GM18505 (cell line): ENCODE measurements around the gene ACYP1.
"Not testable (repeated sequence)": the region's sequence is repeated elsewhere in the genome, so short reads cannot be mapped to it uniquely, and the experiment has no call there.

Experiments used
- ATAC-seq: cut with Tn5 transposase; IDR thresholded peaks from one replicate; pipeline ENCODE4 v1.9.1; 2021; ENCODE audit not compliant: unreplicated experiment
- POLR2A ChIP-seq: IDR thresholded peaks from 4 replicates; pipeline ENCODE4 v1.6.1; 2011; ENCODE audit warnings: borderline replicate concordance; ENCODE audit not compliant: insufficient read depth, insufficient read length; ENCODE audit errors: extremely low read depth

ACYP1 gene

DNA sequence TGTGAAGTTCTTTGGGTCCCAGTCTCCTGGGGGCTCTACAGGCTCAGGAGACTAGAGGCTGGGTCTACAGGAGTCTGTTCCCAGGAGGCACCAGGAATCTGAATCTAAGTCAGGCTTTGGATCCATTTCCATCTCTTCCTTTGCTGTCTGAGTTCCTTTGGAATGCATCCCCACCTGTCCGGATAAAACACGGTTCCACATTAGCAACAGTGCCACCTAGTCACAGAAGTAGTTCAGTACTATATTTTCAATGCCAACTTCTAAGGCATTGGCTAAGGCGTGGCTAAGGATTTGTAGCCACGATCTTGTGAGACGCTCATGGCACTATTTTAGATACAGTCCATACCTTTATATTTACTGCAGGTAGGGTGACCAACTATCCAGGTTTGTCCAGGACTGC, 20.7 kb upstream of the ACYP1 start:
- ATAC-seq, result no peak
- TF ChIP-seq POLR2A, result no peak

- no peak for ATAC-seq
- TF ChIP-seq POLR2A, result no peak
Observed at GRCh38 chr14:75083271-75083670, 19.4 kb upstream of the ACYP1 start.

DNA sequence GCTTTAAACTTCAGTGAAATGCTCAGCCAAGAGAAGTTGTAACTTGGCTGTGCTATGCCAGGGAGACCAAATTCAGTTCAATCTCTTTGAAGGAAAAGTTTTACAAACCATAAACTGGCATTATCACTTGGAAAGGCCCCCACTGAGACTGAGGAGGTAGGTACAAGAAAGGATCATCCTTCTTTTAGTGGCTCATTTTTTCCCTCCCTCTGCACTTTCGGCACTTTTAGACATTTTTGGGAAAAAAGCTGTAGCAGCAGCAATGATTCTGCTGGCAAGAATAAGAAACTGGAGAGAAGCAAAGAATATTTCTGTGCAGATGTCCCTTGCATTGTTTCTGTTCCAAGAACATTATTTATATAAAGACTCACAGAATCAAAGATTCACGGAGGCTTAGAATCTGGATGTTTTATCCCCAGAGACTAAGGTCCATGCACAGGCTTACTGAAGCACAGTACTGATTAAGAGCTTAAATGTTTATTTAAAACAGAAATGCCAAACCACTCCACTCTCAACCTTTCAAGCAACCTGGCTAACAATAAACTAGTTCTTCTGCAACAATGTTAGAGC, 17.9 kb upstream of the ACYP1 start:
- TF ChIP-seq POLR2A, result no peak
- no peak for ATAC-seq

GRCh38 chr14:75079521-75079920, 15.7 kb upstream of the ACYP1 start:
- no peak for ATAC-seq
- no peak for TF ChIP-seq POLR2A

DNA sequence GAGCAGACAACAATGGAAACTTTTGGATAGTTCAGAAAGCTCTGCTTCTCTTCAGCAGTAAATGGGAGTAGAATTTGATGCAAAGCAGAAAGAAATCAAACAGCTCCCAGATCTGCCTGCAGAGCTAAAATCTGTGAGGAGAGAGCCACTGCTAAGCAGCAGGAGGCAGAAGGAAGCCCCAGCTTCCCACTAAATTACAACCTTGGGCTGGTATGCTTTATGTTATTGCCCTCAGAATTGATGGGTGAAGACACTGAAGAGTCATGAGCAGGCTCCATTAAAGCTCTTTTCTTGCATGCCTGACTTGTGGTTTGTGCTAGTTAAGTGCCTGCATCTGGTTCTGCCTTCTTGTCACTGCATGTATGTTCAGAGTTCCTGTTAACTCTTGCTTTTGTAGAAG, 14.0 kb upstream of the ACYP1 start:
- no peak for TF ChIP-seq POLR2A
- peak; percentile 64 for ATAC-seq

DNA sequence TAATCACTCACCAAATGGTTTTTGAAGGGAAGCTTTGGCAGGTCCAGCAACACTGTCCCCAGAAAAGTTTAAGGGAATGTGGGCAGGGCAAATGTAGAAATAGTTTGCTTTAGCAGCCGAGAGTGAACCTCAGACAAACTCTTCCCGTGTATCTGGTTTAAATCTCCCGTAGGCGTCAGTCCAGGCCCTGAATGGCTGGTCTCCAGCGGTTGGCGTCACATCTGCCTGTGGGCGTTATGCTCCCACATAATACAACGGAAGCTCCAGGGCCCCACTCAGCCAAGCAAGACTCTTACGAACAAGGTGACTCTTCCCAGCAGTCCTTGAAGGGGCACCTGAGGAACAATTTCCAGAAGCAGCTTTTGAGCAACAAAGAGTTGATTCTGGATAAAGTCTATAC, 6.6 kb upstream of the ACYP1 start:
- no peak for TF ChIP-seq POLR2A
- ATAC-seq, result no peak

DNA sequence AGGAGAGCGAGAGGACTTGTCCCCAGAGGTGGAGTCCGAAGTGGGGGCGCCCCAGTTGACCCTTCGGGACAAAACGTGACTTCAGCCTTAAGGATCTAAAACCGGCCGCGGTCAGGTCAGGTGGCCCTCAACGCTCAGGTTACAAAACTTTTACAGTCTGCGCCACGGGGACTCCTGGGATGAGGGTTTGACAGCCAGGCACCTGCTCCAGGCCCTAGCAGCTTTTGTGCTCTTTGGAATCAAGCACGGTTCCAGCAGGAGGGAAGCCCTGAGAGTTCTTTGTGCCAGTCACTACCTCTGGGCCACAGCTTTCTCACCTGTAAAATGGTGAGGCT, 6.0 kb upstream of the ACYP1 start:
- ATAC-seq, result no peak
- no peak for TF ChIP-seq POLR2A

GRCh38 chr14:75069121-75069810, 5.4 kb upstream of the ACYP1 start, which contains the start of gene ZC2HC1C:
Gene ZC2HC1C (plus strand): TSS chr14:75069641. CDS start chr14:75070574, 933 bp downstream.
- peak; percentile 70 for TF ChIP-seq POLR2A
- ATAC-seq, result no peak

- TF ChIP-seq POLR2A, result no peak
Observed at GRCh38 chr14:75068294-75069120, 4.7 kb upstream of the ACYP1 start.

DNA sequence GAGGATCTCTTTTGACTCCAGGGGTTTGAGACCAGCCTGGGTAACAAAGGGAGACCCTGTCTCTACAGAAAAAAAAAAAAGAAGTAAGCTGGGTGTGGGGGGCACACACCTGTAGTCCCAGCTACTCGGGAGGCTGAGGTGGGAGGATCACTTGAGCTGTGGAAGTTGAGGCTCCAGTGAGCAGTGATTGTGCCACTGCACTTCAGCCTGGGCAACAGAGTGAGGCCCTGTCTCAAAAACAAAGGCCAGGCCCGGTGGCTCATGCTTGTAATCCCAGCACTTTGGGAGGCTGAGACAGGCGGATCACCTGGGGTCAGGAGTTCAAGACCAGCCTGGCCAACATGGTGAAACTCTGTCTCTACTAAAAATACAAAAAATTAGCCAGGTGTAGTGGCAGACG, 3.9 kb upstream of the ACYP1 start:
- not testable (repeated sequence) for ATAC-seq

More at GRCh38 chr14:75068294-75069120, 4.7 kb upstream of the ACYP1 start:
- no peak for ATAC-seq

GRCh38 chr14:75067212-75067611, 3.4 kb upstream of the ACYP1 start:
- TF ChIP-seq POLR2A, result no peak
- no peak for ATAC-seq

- no peak for TF ChIP-seq POLR2A
- no peak for ATAC-seq
Observed at GRCh38 chr14:75066691-75067090, 2.9 kb upstream of the ACYP1 start.

- ATAC-seq, result peak; percentile 12
- TF ChIP-seq POLR2A, result no peak
Observed at GRCh38 chr14:75064205-75064567, 362 bp upstream of the ACYP1 start.

- no peak for TF ChIP-seq POLR2A
Observed at GRCh38 chr14:75063013-75063412, 811 bp downstream of the ACYP1 start.

More at GRCh38 chr14:75063013-75063412, 811 bp downstream of the ACYP1 start:
- no peak for ATAC-seq
